Measurements from ENCODE around the gene OR51V1. TPM values are rescaled to one million over a fixed set of nuclear protein-coding genes. Genes with fewer than 3 reads are reported as not detected.

The OR51V1 gene
- total RNA-seq, 1 experiment from 2014 or later: not detected

- no peak for TF ChIP-seq CTCF (IDR thresholded peaks at IDR 0.05; ENCODE audit: insufficient read depth in 1 of 2, low read depth in 1 of 2, low read length in 1 of 2, severe bottlenecking in 1 of 2, unreplicated experiment in 1 of 2)
- no peaks in the 10 kb centered on the region for H3K9me3 ChIP-seq
- POLR2A ChIA-PET: no interaction called here
- no peaks in the 10 kb centered on the region for H3K27me3 ChIP-seq (replicated peaks; ENCODE audit: control insufficient read depth, insufficient read depth, low read length)
- no peaks in the 10 kb centered on the region for H3K4me1 ChIP-seq
- CTCF ChIA-PET: no interaction called here
- no TSS peak for BruUV-seq (replicated peaks)
- DNase-seq: no peak
- no peaks in the 10 kb centered on the region for H3K36me3 ChIP-seq (ENCODE audit: control insufficient read depth, insufficient read depth, low read length)
- Mint-ChIP-seq H3K27me3 (ENCODE audit: insufficient read depth, unreplicated experiment) (peaks cover 8% of the 10 kb centered on the region), H3K27ac (ENCODE audit: unreplicated experiment) (no peak overlapping the region), H3K4me3 (ENCODE audit: unreplicated experiment) (no peak overlapping the region), H3K4me1 (ENCODE audit: low read depth, unreplicated experiment) (no peaks in the 10 kb centered on the region), H3K9me3 (ENCODE audit: unreplicated experiment) (no peaks in the 10 kb centered on the region), H3K36me3 (ENCODE audit: insufficient read depth, unreplicated experiment) (no peaks in the 10 kb centered on the region)
- intact Hi-C loops (cut with micrococcal nuclease; ENCODE audit: unreplicated experiment): no loop called here
- no peak overlapping the region for H3K4me3 ChIP-seq (ENCODE audit: low read depth, low read length)
Measured at GRCh38 chr11:5159806-5160205, 40.7 kb downstream of the OR51V1 start.

- Mint-ChIP-seq H3K4me1 (ENCODE audit: low read depth, unreplicated experiment) (no peaks in the 10 kb centered on the region), H3K9me3 (ENCODE audit: unreplicated experiment) (no peaks in the 10 kb centered on the region), H3K4me3 (ENCODE audit: unreplicated experiment) (no peak within 1 kb of the TSS), H3K36me3 (ENCODE audit: insufficient read depth, unreplicated experiment) (no peaks in the 10 kb centered on the region), H3K27ac (ENCODE audit: unreplicated experiment) (no peak within 1 kb of the TSS), H3K27me3 (ENCODE audit: insufficient read depth, unreplicated experiment) (no peaks in the 10 kb centered on the region)
- intact Hi-C loops (cut with micrococcal nuclease; ENCODE audit: unreplicated experiment): no loop called here
- CTCF ChIA-PET: no interaction called here
- Histone ChIP-seq H3K4me3 (ENCODE audit: low read depth, low read length) (no peak within 1 kb of the TSS), H3K27me3 (replicated peaks; ENCODE audit: control insufficient read depth, insufficient read depth, low read length) (no peaks in the 10 kb centered on the region), H3K4me1 (no peaks in the 10 kb centered on the region), H3K36me3 (ENCODE audit: control insufficient read depth, insufficient read depth, low read length) (no peaks in the 10 kb centered on the region), H3K9me3 (no peaks in the 10 kb centered on the region)
- no TSS peak for BruUV-seq (replicated peaks)
- POLR2A ChIA-PET: no interaction called here
- DNase-seq: no peak
- no peak for TF ChIP-seq CTCF (IDR thresholded peaks at IDR 0.05; ENCODE audit: insufficient read depth in 1 of 2, low read depth in 1 of 2, low read length in 1 of 2, severe bottlenecking in 1 of 2, unreplicated experiment in 1 of 2)
Measured at GRCh38 chr11:5154657-5155056, 45.8 kb downstream of the OR51V1 start, which contains the start of gene OR52A1. OR52A1 (minus strand) TSS chr11:5154757; CDS start chr11:5152369, 2,388 bp downstream.

GRCh38 chr11:5153574-5154431, 46.7 kb downstream of the OR51V1 start:
- CTCF ChIA-PET: no interaction called here
- no peaks in the 10 kb centered on the region for H3K4me1 Mint-ChIP-seq (ENCODE audit: low read depth, unreplicated experiment)

More at GRCh38 chr11:5153574-5154431, 46.7 kb downstream of the OR51V1 start:
- Histone ChIP-seq H3K4me3 (ENCODE audit: low read depth, low read length) (no peak overlapping the region), H3K27me3 (replicated peaks; ENCODE audit: control insufficient read depth, insufficient read depth, low read length) (no peaks in the 10 kb centered on the region), H3K9me3 (no peaks in the 10 kb centered on the region), H3K4me1 (no peaks in the 10 kb centered on the region), H3K36me3 (ENCODE audit: control insufficient read depth, insufficient read depth, low read length) (no peaks in the 10 kb centered on the region)
- POLR2A ChIA-PET: no interaction called here
- H3K27me3 Mint-ChIP-seq (ENCODE audit: insufficient read depth, unreplicated experiment): no peaks in the 10 kb centered on the region
- no peak for DNase-seq
- intact Hi-C loops (cut with micrococcal nuclease; ENCODE audit: unreplicated experiment): no loop called here
- no peak overlapping the region for H3K27ac Mint-ChIP-seq (ENCODE audit: unreplicated experiment)
- H3K4me3 Mint-ChIP-seq (ENCODE audit: unreplicated experiment): no peak overlapping the region
- no peak for TF ChIP-seq CTCF (IDR thresholded peaks at IDR 0.05; ENCODE audit: insufficient read depth in 1 of 2, low read depth in 1 of 2, low read length in 1 of 2, severe bottlenecking in 1 of 2, unreplicated experiment in 1 of 2)
- H3K36me3 Mint-ChIP-seq (ENCODE audit: insufficient read depth, unreplicated experiment): no peaks in the 10 kb centered on the region
- no peaks in the 10 kb centered on the region for H3K9me3 Mint-ChIP-seq (ENCODE audit: unreplicated experiment)
- BruUV-seq (replicated peaks): no TSS peak
